ENCODE measurements around the gene TIGD3.

- TF ChIP-seq POLR2AphosphoS5 (IDR thresholded peaks at IDR 0.05; ENCODE audit: insufficient read depth, low read depth, low read length), result no peak
- TF ChIP-seq MYC (IDR thresholded peaks at IDR 0.05; ENCODE audit: low read depth, low read length), result no peak
- TF ChIP-seq, protein P1, sequence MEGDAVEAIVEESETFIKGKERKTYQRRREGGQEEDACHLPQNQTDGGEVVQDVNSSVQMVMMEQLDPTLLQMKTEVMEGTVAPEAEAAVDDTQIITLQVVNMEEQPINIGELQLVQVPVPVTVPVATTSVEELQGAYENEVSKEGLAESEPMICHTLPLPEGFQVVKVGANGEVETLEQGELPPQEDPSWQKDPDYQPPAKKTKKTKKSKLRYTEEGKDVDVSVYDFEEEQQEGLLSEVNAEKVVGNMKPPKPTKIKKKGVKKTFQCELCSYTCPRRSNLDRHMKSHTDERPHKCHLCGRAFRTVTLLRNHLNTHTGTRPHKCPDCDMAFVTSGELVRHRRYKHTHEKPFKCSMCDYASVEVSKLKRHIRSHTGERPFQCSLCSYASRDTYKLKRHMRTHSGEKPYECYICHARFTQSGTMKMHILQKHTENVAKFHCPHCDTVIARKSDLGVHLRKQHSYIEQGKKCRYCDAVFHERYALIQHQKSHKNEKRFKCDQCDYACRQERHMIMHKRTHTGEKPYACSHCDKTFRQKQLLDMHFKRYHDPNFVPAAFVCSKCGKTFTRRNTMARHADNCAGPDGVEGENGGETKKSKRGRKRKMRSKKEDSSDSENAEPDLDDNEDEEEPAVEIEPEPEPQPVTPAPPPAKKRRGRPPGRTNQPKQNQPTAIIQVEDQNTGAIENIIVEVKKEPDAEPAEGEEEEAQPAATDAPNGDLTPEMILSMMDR (IDR thresholded peaks at IDR 0.05; ENCODE audit: extremely low read depth in 1 of 2, insufficient read depth in 1 of 2, low read depth in 1 of 2, low read length in 2 of 2), result no peak
Observed at GRCh38 chr11:65392899-65393298, 38.3 kb downstream of the TIGD3 start.

Data from endothelial cell of umbilical vein (primary cell).